WTC11 (cell line): Measurements from ENCODE around the gene LSR. TPM values are rescaled to one million over a fixed set of nuclear protein-coding genes. Genes with fewer than 3 reads are reported as not detected.

Experiments
- ATAC-seq: fragments of 200-7000 bp; cut with Tn5 transposase; 2 replicates; pipeline ENCODE4 v1.10.0; 2021; ENCODE audit warnings: mild to moderate bottlenecking, moderate library complexity
- CTCF ChIA-PET: fragments of 300-600 bp; sonication (Branson Sonifier 250); formaldehyde crosslinking; loops from one replicate; lab custom pipeline; 2021; ENCODE audit warnings: antibody characterized with exemption; lab: Charles Lee
- POLR2A ChIA-PET: fragments of 350-600 bp; sonication (Branson Sonifier 250); formaldehyde crosslinking; loops from one replicate; lab custom pipeline; 2021; ENCODE audit warnings: antibody characterized with exemption; lab: Charles Lee
- DNase-seq: peaks from one replicate; pipeline ENCODE4 v3.0.0; 2021; ENCODE audit warnings: low spot score
- H3K27ac Mint-ChIP-seq: 2 replicates; pipeline ENCODE4 v1.8.0; 2021; ENCODE audit warnings: mixed read lengths
- H3K27me3 Mint-ChIP-seq: 2 replicates; pipeline ENCODE4 v1.8.0; 2021; ENCODE audit warnings: low read depth, mild to moderate bottlenecking, moderate library complexity, mixed read lengths
- H3K36me3 Mint-ChIP-seq: 2 replicates; pipeline ENCODE4 v1.8.0; 2021; ENCODE audit warnings: mixed read lengths
- H3K4me1 Mint-ChIP-seq: 2 replicates; pipeline ENCODE4 v1.8.0; 2022; ENCODE audit warnings: mixed read lengths
- H3K4me3 Mint-ChIP-seq: 2 replicates; pipeline ENCODE4 v1.8.0; 2021; ENCODE audit warnings: mild to moderate bottlenecking, moderate library complexity, mixed read lengths
- H3K9me3 Mint-ChIP-seq: 2 replicates; pipeline ENCODE4 v1.8.0; 2021; ENCODE audit warnings: mixed read lengths
- CDX4 ChIP-seq: fragments of 250-450 bp; sonication (Bioruptor Pico); IDR thresholded peaks from 2 replicates; pipeline ENCODE4 v1.9.0; 2021; ENCODE audit warnings: moderate library complexity, mild to moderate bottlenecking, inconsistent platforms, borderline replicate concordance
- CREB1 ChIP-seq: sonication (generic); formaldehyde crosslinking; IDR thresholded peaks from 2 replicates; pipeline ENCODE4 v1.8.0; 2023; ENCODE audit warnings: mild to moderate bottlenecking, missing genetic modification reagents
- ERG ChIP-seq: fragments of 250-450 bp; sonication (Bioruptor Pico); IDR thresholded peaks from 2 replicates; pipeline ENCODE4 v1.8.0; 2021; ENCODE audit warnings: mild to moderate bottlenecking
- FOXP4 ChIP-seq: sonication (generic); formaldehyde crosslinking; IDR thresholded peaks from 2 replicates; pipeline ENCODE4 v1.8.0; 2022; ENCODE audit warnings: mild to moderate bottlenecking, missing genetic modification reagents
- IRF2 ChIP-seq: sonication (generic); formaldehyde crosslinking; IDR thresholded peaks from 2 replicates; pipeline ENCODE4 v1.8.0; 2022; ENCODE audit warnings: low read depth, missing genetic modification reagents, borderline replicate concordance
- MAX ChIP-seq: sonication (generic); formaldehyde crosslinking; IDR thresholded peaks from 2 replicates; pipeline ENCODE4 v1.8.0; 2022; ENCODE audit warnings: mild to moderate bottlenecking, missing genetic modification reagents
- NR2C2 ChIP-seq: sonication (generic); formaldehyde crosslinking; IDR thresholded peaks from 2 replicates; pipeline ENCODE4 v1.8.0; 2022; ENCODE audit warnings: mild to moderate bottlenecking, missing genetic modification reagents
- PRDM15 ChIP-seq: sonication (generic); formaldehyde crosslinking; IDR thresholded peaks from 2 replicates; pipeline ENCODE4 v1.8.0; 2022; ENCODE audit warnings: missing genetic modification reagents
- RELA ChIP-seq: sonication (generic); formaldehyde crosslinking; IDR thresholded peaks from 2 replicates; pipeline ENCODE4 v1.8.1; 2022; ENCODE audit warnings: missing genetic modification reagents, mild to moderate bottlenecking, borderline replicate concordance
- SMAD3 ChIP-seq: sonication (generic); formaldehyde crosslinking; IDR thresholded peaks from 2 replicates; pipeline ENCODE4 v1.8.0; 2022; ENCODE audit warnings: missing genetic modification reagents, mild to moderate bottlenecking, borderline replicate concordance
- TP53 ChIP-seq: sonication (generic); formaldehyde crosslinking; IDR thresholded peaks from 2 replicates; pipeline ENCODE4 v1.8.1; 2023; ENCODE audit warnings: mild to moderate bottlenecking, missing genetic modification reagents
- ZMAT4 ChIP-seq: fragments of 250-450 bp; sonication (Bioruptor Pico); IDR thresholded peaks from 2 replicates; pipeline ENCODE4 v1.9.0; 2021; ENCODE audit warnings: mild to moderate bottlenecking
- ZNF138 ChIP-seq: sonication (generic); formaldehyde crosslinking; conservative IDR thresholded peaks from 2 replicates; pipeline ENCODE4 v1.8.1; 2022; ENCODE audit warnings: mild to moderate bottlenecking, moderate library complexity, missing genetic modification reagents
- ZNF396 ChIP-seq: fragments of 250-450 bp; sonication (Bioruptor Pico); IDR thresholded peaks from 2 replicates; pipeline ENCODE4 v1.8.0; 2021; ENCODE audit warnings: mild to moderate bottlenecking, moderate library complexity, borderline replicate concordance
- ZNF416 ChIP-seq: fragments of 250-450 bp; sonication (Bioruptor Pico); IDR thresholded peaks from 2 replicates; pipeline ENCODE4 v1.9.0; 2021; ENCODE audit warnings: mild to moderate bottlenecking, inconsistent platforms
- ZNF532 ChIP-seq: fragments of 250-450 bp; sonication (Bioruptor Pico); IDR thresholded peaks from 2 replicates; pipeline ENCODE4 v1.9.0; 2021; ENCODE audit warnings: mild to moderate bottlenecking, borderline replicate concordance
- total RNA-seq: library from RNA; stranded (reverse); gene quantifications from 3 replicates; pipeline ENCODE4 v1.2.3, GENCODE V29; 2021

Gene LSR
- total RNA-seq, 1 experiment from 2014 or later: 130 TPM

- Mint-ChIP-seq H3K4me3 (no peak overlapping the region), H3K27ac (no peak overlapping the region), H3K9me3 (no peaks in the 10 kb centered on the region), H3K36me3 (no peaks in the 10 kb centered on the region), H3K27me3 (no peaks in the 10 kb centered on the region; the same call in 1 of the 2 replicates), H3K4me1 (peaks cover 14% of the 10 kb centered on the region)
- no peak for TF ChIP-seq IRF2
- TF ChIP-seq ZNF416 (CRISPR knock-in tag): no peak
- no peak for TF ChIP-seq RELA (CRISPR knock-in tag)
- no peak for TF ChIP-seq TP53 (CRISPR knock-in tag)
- no peak for TF ChIP-seq ERG (CRISPR knock-in tag)
- ChIA-PET CTCF (interaction anchor here (1.0 kb wide), 1 partner anchor 59 kb away, joined by 3 read pairs; no protein-coding TSS in a partner anchor), POLR2A (no interaction called here)
- no peak for DNase-seq
- no peak for ATAC-seq
These were observed 44.5 kb downstream of the LSR start for GRCh38 chr19:35293363-35293739.

- DNase-seq (peak; percentile 23), ATAC-seq (no peak)
- Mint-ChIP-seq H3K27ac (no peak overlapping the region), H3K9me3 (no peaks in the 10 kb centered on the region), H3K4me3 (no peak overlapping the region), H3K4me1 (peaks cover 14% of the 10 kb centered on the region), H3K36me3 (no peaks in the 10 kb centered on the region), H3K27me3 (no peaks in the 10 kb centered on the region; the same call in 1 of the 2 replicates)
- ChIA-PET CTCF (interaction anchor here (1.0 to 2.2 kb wide), 2 partner anchors 13 to 59 kb away, joined by 3 to 12 read pairs; no protein-coding TSS in a partner anchor), POLR2A (no interaction called here)
- TF ChIP-seq CREB1 (CRISPR knock-in tag) (no peak), SMAD3 (no peak), ZNF138 (CRISPR knock-in tag) (no peak), NR2C2 (CRISPR knock-in tag) (peak; percentile 52; the same call in 1 of the 2 replicates), ZNF532 (CRISPR knock-in tag) (no peak)
These were observed 45.0 kb downstream of the LSR start for GRCh38 chr19:35293808-35294207.

GRCh38 chr19:35294328-35294727, 45.5 kb downstream of the LSR start:
- no peaks in the 10 kb centered on the region for H3K9me3 Mint-ChIP-seq
- ChIA-PET POLR2A (no interaction called here), CTCF (interaction anchor here (1.0 to 2.2 kb wide), 5 partner anchors 10 to 179 kb away, joined by 3 to 12 read pairs (median 3); no protein-coding TSS in a partner anchor)
- peaks cover 14% of the 10 kb centered on the region for H3K4me1 Mint-ChIP-seq
- no peak for ATAC-seq
- H3K36me3 Mint-ChIP-seq: no peaks in the 10 kb centered on the region
- no peak overlapping the region for H3K27ac Mint-ChIP-seq
- H3K4me3 Mint-ChIP-seq: no peak overlapping the region
- no peaks in the 10 kb centered on the region; the same call in 1 of the 2 replicates for H3K27me3 Mint-ChIP-seq
- no peak for DNase-seq
- TF ChIP-seq CDX4 (CRISPR knock-in tag) (no peak), FOXP4 (CRISPR knock-in tag) (no peak), MAX (no peak), ZNF396 (CRISPR knock-in tag) (no peak), PRDM15 (CRISPR knock-in tag) (no peak), ZMAT4 (CRISPR knock-in tag) (no peak)
